ENCODE measurements around the gene CFDP1. TPM values are rescaled to one million over a fixed set of nuclear protein-coding genes. Genes with fewer than 3 reads are reported as not detected.

The CFDP1 gene
- total and polyA plus RNA-seq, 8 donors: 43.4 to 151 (median 134) TPM

DNA sequence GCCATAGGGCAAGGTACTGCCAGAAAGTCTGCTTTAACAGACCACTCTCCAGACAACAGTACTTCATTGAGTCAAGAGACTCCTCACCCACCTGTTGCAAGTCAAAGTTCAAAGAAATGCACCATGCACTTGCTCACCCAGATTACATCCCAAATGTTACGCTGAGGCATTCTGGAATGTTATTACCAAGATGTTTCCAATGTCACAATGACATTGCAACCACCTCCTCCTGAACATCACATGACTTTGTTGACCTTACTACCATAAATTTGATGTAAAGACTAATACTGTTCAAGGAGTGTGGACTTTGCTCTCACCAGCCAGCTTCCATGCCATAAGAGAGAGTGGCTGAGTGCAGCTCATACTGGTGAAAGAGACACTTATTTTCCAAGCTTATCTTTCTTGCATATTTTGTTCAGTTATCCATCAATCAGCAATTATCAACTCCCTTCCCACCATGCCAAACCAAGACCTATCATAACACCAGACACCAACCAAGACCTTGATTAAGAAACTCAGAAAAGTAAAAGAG lies 123.3 kb downstream of the CFDP1 start:
- Histone ChIP-seq H3K4me3 (no peak overlapping the region), H3K27ac (no peak overlapping the region), H3K27me3 (no peaks in the 10 kb centered on the region), H3K4me1 (peaks cover 8 to 14% of the 10 kb centered on the region in 2 donors), H3K36me3 (peaks cover 0 to 9% of the 10 kb centered on the region in 2 donors), H3K9me3 (no peaks in the 10 kb centered on the region)
- TF ChIP-seq, protein P1, sequence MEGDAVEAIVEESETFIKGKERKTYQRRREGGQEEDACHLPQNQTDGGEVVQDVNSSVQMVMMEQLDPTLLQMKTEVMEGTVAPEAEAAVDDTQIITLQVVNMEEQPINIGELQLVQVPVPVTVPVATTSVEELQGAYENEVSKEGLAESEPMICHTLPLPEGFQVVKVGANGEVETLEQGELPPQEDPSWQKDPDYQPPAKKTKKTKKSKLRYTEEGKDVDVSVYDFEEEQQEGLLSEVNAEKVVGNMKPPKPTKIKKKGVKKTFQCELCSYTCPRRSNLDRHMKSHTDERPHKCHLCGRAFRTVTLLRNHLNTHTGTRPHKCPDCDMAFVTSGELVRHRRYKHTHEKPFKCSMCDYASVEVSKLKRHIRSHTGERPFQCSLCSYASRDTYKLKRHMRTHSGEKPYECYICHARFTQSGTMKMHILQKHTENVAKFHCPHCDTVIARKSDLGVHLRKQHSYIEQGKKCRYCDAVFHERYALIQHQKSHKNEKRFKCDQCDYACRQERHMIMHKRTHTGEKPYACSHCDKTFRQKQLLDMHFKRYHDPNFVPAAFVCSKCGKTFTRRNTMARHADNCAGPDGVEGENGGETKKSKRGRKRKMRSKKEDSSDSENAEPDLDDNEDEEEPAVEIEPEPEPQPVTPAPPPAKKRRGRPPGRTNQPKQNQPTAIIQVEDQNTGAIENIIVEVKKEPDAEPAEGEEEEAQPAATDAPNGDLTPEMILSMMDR (IDR thresholded peaks at IDR 0.05): no peak
- intact Hi-C loops (cut with DNase I): no loop called here
- ATAC-seq (no peak), DNase-seq (no peak)

DNA sequence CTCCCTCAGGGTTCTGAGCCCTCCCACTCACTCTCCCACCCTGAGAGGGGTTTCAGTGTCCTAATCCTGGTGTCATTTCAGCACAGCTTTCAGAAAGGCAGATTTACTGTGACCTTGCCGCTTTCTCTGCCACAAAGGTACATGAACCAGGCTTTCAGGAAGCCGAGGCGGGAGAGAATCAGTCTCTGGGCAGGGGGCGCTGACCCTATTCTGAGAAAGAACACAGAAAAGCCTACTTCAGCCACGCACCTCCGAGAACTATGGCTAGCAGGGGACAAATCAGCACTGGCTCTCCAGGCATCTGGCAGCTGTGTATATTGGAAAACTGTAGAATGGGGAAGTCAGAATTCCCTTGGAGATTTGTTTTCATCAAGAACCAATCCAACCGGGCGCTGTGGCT lies 124.1 kb downstream of the CFDP1 start:
- H3K4me1 ChIP-seq: peaks cover 16 to 22% of the 10 kb centered on the region in 2 donors
- no peak overlapping the region for H3K4me3 ChIP-seq
- TF ChIP-seq, protein P1 (IDR thresholded peaks at IDR 0.05): no peak
- intact Hi-C loops (cut with DNase I): no loop called here
- no peaks in the 10 kb centered on the region for H3K27me3 ChIP-seq
- no peak overlapping the region for H3K27ac ChIP-seq
- no peaks in the 10 kb centered on the region for H3K9me3 ChIP-seq
- ATAC-seq (no peak), DNase-seq (no peak)
- peaks cover 0 to 13% of the 10 kb centered on the region in 2 donors for H3K36me3 ChIP-seq

DNA sequence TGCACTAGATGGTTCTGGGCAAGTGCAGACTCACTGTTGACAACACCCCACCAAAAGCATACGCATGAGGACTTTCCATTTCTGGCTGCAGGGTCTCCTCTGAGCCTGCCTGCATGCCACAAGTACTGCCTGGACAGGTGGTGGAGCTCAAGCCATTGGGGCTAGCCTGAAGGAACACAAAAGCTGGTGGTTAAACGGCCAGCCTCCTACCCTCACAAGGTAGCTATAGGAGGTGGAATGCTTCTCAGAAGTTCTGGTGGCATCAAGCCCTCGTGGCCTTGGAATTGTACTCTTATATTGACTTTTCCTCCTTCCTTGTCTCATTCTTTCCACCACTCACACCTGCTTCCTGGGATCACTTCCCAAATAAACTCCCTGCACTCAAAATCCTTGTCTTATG lies 125.3 kb downstream of the CFDP1 start:
- H3K4me3 ChIP-seq: no peak overlapping the region
- no peak overlapping the region for H3K27ac ChIP-seq
- no peaks in the 10 kb centered on the region for H3K9me3 ChIP-seq
- peaks cover 0 to 12% of the 10 kb centered on the region in 2 donors for H3K36me3 ChIP-seq
- TF ChIP-seq, protein P1 (IDR thresholded peaks at IDR 0.05): no peak
- intact Hi-C loops (cut with DNase I): no loop called here
- DNase-seq: no peak
- no peaks in the 10 kb centered on the region for H3K27me3 ChIP-seq
- peaks cover 16 to 22% of the 10 kb centered on the region in 2 donors for H3K4me1 ChIP-seq
- no peak for ATAC-seq

DNA sequence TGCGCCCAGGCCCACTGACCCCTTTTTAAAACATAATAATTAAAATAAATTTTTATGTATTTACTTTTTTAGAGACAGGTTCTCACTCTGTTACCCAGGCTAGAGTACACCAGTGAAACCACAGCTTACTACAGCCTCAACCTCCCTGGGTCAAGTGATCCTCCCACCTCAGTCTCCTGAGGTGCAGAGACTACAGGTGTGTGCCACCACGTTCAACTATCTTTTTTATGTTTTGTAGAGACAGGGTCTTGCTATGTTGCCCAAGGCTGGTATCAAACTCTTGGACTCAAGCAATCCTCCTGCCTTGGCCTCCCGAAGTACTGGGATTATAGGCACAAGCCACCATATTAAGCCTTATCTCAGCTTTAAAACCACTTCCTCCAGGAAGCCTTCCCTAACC lies 125.8 kb downstream of the CFDP1 start:
- intact Hi-C loops (cut with DNase I): no loop called here
- Histone ChIP-seq H3K4me3 (no peak overlapping the region), H3K4me1 (peaks cover 16 to 22% of the 10 kb centered on the region in 2 donors), H3K27ac (no peak overlapping the region), H3K36me3 (peaks cover 0 to 10% of the 10 kb centered on the region in 2 donors), H3K27me3 (no peaks in the 10 kb centered on the region), H3K9me3 (no peaks in the 10 kb centered on the region)
- DNase-seq: no peak
- TF ChIP-seq, protein P1 (IDR thresholded peaks at IDR 0.05): no peak
- no peak for ATAC-seq

DNA sequence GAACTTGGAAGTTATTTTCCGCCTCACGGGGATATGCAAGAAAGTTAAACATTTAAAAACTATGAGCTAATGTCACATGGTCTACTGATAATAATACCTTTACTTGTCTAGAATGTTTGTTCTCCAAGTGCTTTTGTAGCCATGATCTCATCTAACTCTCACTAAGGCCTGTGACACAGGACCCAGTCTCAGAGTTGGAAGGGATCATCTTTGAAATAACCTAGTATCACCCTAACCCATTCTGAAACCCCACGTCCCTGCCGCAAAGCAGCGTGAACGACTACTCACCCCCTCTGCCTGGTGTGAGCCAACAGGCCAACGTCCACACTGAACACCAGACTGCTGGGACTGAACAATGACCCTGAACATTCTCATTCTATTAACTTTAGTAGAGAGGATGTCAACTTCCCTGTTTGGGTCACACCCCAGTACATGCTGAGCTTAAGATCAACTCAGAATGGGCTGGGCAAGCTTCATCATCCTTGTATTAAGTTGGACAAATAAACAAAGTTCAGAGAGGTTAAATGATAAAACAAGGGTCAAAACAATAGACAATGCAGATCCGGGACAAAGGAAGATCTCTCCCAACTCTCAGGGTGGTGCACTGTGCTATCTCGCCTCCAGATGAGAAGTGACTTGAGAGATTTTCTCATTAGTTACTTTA lies 127.1 kb downstream of the CFDP1 start:
- H3K36me3 ChIP-seq: peaks cover 0 to 18% of the 10 kb centered on the region in 2 donors
- H3K9me3 ChIP-seq: no peaks in the 10 kb centered on the region
- H3K27ac ChIP-seq: peak overlapping the region; percentile 75 to 81
- no peaks in the 10 kb centered on the region for H3K27me3 ChIP-seq
- no peak for DNase-seq
- peak; percentile 5 for ATAC-seq
- TF ChIP-seq, protein P1 (IDR thresholded peaks at IDR 0.05): no peak
- H3K4me1 ChIP-seq: peaks cover 16 to 22% of the 10 kb centered on the region in 2 donors
- intact Hi-C loops (cut with DNase I): no loop called here
- no peak overlapping the region for H3K4me3 ChIP-seq

All from left lung (tissue), 10 donors.